HG03103 (cell line): ENCODE results near the gene FERMT1.
"Not testable (repeated sequence)": the region's sequence is repeated elsewhere in the genome, so short reads cannot be mapped to it uniquely, and the experiment has no call there.

ENCODE experiments used
- ATAC-seq: cut with Tn5 transposase; IDR thresholded peaks from one replicate; pipeline ENCODE4 v1.9.1; 2021; ENCODE audit warnings: low read depth; ENCODE audit not compliant: unreplicated experiment

FERMT1 gene

DNA sequence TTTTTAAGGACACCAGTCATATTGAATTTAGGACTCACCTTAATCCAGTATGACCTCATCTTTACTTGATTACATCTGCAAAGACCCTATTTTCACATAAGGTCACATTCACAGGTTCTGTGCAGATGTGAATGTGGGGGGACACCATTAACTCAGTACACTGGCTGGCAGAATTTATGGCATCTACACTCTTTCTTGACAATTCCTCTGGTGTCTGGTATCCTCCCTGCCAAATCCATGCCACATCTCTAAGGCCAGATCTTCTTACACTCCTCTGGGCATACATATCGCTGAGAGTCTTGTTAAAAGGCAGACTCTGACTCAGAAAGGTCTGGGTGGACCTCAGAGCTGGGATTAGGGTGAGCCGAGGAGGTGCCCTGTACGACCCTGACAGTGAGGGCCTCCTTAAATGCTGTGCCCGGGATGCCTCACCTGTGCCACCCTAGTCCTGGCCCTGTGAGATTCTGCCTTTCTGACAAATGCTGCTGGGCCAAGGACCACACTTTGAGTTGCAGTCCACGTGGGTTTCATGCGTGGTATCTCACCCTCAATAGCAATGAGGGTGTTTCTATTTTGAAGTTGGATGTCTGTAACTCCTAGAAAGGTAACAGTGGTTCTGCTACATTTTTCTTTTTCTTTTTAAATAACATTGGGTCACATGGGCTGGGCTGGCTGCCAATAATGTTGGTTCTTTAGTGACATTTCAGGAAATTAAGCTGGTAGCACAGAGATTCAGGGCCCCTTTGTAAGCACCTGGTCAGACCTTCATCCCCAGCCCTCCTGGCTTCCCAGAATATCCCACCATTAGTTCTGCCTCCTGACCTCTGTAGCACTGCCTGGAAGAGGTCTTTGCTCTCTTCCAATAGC is 51.8 kb downstream of the FERMT1 start:
- ATAC-seq, result no peak

- ATAC-seq, result no peak
Measured at GRCh38 chr20:6069669-6070068, 53.2 kb downstream of the FERMT1 start.

DNA sequence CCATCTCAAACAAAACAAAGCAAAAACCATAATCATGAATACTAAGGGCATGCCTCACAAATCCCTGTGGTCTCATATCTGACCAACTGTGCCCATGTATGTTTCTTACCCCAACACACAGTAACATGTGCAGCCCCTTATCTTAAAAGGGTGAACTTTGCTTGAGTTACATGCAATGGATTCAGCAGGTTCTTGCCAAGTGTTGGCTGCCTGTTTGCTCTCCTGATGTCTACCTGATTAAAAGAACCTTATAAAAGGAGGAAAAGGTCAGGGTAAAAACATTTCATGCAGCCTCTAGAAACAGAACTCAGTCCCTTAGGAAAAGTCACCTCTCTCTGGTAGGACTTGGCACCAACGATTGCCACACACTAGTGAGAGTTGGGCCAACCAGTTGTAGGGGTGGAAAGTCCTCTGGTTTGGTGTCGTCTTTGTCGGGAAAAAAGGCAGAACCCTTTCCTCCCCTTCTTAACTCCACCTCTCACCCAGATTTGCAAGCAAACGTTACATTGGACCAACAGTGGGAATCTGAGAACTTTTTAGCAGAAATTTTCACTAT is 55.0 kb downstream of the FERMT1 start:
- no peak for ATAC-seq

DNA sequence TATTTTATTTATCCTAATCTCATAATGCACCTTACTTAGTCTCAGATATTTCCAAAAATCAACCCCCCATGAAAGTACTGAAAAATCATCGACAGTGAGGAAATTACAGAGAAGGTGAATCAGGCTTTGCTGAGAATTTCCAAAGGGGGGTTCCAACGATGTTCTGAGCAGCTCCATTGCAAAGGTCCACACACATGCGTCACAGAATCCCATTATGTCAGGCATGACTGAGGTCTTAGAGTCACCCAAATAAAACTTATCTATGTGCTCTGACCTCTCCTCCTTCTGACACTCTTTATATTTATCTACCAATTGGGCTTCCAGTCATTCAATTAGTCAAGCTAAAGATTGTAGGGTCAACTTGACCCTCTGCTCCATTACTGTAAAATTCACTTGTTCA is 56.2 kb downstream of the FERMT1 start:
- ATAC-seq, result no peak

- no peak for ATAC-seq
Measured at GRCh38 chr20:6061544-6061943, 61.3 kb downstream of the FERMT1 start.

- ATAC-seq, result no peak
Measured at GRCh38 chr20:6060213-6060612, 62.6 kb downstream of the FERMT1 start.

- ATAC-seq, result no peak
Measured at GRCh38 chr20:6058684-6059295, 64.0 kb downstream of the FERMT1 start.

DNA sequence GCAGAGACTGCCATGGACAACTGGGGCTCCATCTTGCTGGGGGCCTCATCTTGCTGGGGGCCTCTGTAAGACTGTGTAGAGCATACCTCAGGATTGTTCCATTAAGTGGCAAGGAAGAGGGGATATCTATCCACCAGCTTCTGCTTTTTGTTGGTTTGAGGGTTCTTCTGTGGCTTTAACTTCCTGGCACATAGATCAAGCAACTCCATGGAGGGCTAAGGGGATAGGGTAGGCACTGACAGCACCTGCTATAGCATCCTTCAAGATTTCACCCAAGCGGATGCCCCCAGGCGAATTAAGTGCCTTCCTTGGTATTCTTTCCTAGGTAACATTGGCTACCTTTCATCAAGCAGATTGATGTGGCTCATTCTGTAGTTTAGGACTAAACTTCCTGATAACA is 65.1 kb downstream of the FERMT1 start:
- ATAC-seq, result no peak

- no peak for ATAC-seq
Measured at GRCh38 chr20:6057139-6057538, 65.7 kb downstream of the FERMT1 start.

DNA sequence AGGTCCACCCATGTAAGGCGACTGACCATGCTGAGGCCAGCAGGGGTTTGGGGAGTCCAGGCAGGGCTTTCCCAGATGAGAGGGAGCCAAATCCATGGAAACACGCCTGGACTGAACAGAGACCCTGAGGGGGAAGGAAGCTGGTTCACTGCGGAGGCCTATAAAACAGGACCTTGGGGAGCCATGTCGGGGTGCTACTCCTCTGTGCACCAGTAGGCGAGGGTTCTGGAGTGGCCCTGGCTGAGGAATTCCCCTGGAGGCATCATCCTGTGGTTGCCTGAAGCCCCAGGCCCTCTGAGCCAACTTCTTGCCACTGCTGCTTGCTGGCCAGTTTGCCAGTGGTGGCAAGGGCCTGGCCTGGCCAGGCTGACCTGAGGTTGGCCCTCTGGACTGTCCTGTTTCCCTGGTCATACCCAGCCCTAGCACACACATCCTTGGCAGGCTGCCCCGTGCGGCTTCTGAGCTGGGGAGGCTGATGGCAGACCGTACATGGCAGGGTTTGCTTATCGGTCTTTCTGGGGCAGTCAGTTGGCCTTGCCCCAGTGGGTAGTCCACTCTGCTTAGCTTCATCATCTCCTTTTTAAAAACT is 66.8 kb downstream of the FERMT1 start:
- ATAC-seq, result no peak

- ATAC-seq, result no peak
Measured at GRCh38 chr20:6055161-6055783, 67.6 kb downstream of the FERMT1 start.

DNA sequence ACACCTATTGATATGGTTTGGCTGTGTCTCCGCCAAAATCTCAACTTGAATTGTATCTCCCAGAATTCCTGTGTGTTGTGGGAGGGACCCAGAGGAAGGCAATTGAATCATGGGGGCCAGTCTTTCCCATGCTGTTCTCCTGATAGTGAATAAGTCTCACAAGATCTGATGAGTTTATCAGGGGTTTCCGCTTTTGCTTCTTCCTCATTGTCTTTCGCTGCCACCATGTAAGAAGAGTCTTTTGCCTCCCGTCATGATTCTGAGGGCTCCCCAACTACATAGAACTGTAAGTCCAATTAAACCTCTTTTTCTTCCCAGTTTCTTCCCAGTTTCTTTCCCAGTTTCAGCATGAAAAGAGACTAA is 68.2 kb downstream of the FERMT1 start:
- not testable (repeated sequence) for ATAC-seq

GRCh38 chr20:6053776-6054688 is 68.8 kb downstream of the FERMT1 start, which contains the start of gene LRRN4:
Gene LRRN4 (minus strand): TSS chr20:6054060. CDS start chr20:6052799, 1,261 bp downstream.
- ATAC-seq, result no peak

GRCh38 chr20:6053064-6053775 is 69.6 kb downstream of the FERMT1 start:
- ATAC-seq, result no peak

- no peak for ATAC-seq
Measured at GRCh38 chr20:6051505-6051904, 71.3 kb downstream of the FERMT1 start.

DNA sequence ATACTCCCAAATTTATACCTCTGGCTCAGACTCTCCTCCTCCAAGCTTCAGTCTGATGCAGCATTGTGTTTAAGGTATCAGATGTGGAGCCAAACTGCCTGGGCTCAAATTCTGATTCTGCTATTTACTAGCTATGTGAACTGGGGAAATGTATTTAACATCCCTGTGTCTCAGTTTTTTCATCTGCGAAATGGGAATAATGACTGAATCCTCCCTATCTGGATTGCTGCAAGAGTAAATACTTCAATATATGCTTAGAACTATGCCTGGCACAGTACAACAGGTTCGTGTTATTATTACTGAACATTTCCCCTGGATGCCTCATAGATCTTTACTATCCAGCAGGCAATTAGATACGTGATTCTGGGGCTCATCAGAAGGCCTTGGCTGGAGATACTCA is 74.4 kb downstream of the FERMT1 start:
- no peak for ATAC-seq

DNA sequence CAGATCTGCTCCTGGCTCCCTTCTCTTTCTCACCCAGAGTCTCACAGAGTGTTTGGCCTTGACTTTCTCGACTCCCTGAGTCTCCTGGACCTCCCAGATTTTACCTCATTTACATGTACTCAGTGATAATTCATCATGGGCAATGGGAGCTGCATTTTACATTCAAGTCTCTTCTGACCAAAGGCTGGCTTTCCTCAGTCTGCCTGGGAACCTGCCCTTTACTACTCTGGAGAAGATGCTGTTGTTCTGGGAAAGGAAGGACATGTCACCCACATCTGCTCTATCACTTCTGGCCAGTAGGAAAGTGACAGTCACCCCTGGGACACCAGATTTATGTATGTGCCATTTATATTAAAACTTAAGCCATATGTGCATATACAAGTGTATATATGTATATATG is 76.4 kb downstream of the FERMT1 start:
- no peak for ATAC-seq

- no peak for ATAC-seq
Measured at GRCh38 chr20:6045566-6045965, 77.3 kb downstream of the FERMT1 start.

DNA sequence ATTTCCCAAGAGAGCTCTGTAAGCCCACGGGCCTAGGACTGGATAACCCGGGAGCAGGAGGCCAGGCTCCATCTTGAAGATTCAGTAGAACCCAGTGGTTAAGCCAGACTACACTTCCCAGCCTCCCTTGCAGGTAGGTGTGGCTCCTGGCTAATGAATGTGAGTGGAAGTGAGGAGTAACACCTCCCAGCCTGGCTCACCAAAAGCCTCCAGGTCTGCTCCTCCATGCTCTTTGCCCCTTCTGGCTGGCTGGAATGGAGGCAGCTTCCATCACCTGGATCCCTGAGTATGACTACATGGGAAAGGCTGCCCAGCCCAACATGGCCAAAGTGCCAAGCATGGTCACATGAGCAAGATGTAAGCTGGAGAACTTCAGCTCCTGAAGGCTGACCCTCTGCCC is 78.7 kb downstream of the FERMT1 start:
- ATAC-seq, result no peak
